Right lobe of liver (tissue), 4 donors: ENCODE results near the gene IGSF21.

Experiments
- CTCF ChIP-seq, 4 donors: fragments of 200-600 bp in 3 of 4; fragments of 450-650 bp in 1 of 4; IDR thresholded peaks; one replicate each; pipeline versions ENCODE4 v1.5.1 to v1.8.0; 2016 to 2022; ENCODE audit warnings: antibody characterized with exemption in 4 of 4, mild to moderate bottlenecking in 2 of 4
- POLR2A ChIP-seq: fragments of 450-650 bp; IDR thresholded peaks from one replicate; pipeline ENCODE4 v1.6.1; 2017; ENCODE audit warnings: antibody characterized with exemption, mild to moderate bottlenecking
- donor health status: DM: no; HTN: no; CAD: no.
- donor health status: DM: no; HTN: no; CAD: no.
- donor health status: DM: no; HTN: yes; CAD: no.

GRCh38 chr1:18182398-18183160, 75.0 kb downstream of the IGSF21 start:
- TF ChIP-seq CTCF (IDR thresholded peaks at IDR 0.05) (no peak), POLR2A (no peak)
